GM12864 (cell line): ENCODE data around the gene FADD.

ENCODE experiments used
- DNase-seq: peaks from one replicate; pipeline ENCODE4 v3.0.0-alpha.2; 2011; ENCODE audit warnings: low read depth
- H3K4me3 ChIP-seq: 2 replicates; pipeline ENCODE4 v1.5.1; 2011; ENCODE audit warnings: mild to moderate bottlenecking, low read depth, low read length, control low read depth
- TF ChIP-seq, protein P1 (sequence below): IDR thresholded peaks from 2 replicates; pipeline ENCODE4 v1.5.1; 2011; ENCODE audit warnings: low read depth, mild to moderate bottlenecking, moderate library complexity, low read length, control low read depth, inconsistent platforms; ENCODE audit errors: missing control alignments

FADD gene

DNA sequence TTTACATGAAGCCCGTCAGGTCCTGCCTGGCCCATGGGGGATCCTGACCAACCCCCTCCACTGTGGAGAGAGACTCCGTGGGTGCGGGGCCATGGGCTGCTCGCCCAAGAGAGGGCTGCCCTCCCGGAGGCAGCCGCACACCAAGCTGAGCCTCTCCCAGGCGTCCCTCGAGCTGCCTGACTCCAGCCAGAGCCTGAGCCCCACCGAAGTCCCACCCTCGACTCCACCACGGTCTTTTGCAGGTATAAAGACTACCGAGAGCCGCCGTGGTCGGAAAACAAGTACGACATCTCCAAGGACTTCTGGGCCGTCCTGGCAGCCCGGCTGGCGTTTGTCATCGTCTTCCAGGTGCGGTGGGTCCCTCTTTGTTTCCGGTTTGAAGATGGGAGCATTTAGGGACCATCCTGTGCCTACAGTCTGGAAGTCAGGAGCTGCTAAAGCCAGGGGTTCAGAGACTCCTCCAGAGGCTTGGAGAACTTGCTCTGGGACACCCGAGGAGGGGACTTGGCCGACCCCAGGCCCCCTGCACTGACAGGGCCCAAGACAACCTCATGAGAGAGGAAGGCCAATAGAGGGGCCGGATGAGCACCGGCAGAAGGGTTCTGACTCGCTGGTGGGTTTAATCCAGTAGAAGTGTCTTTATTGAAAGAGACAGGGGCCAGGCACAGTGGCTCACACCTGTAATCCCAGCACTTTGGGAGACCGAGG, 17.6 kb upstream of the FADD start:
- TF ChIP-seq, protein P1, sequence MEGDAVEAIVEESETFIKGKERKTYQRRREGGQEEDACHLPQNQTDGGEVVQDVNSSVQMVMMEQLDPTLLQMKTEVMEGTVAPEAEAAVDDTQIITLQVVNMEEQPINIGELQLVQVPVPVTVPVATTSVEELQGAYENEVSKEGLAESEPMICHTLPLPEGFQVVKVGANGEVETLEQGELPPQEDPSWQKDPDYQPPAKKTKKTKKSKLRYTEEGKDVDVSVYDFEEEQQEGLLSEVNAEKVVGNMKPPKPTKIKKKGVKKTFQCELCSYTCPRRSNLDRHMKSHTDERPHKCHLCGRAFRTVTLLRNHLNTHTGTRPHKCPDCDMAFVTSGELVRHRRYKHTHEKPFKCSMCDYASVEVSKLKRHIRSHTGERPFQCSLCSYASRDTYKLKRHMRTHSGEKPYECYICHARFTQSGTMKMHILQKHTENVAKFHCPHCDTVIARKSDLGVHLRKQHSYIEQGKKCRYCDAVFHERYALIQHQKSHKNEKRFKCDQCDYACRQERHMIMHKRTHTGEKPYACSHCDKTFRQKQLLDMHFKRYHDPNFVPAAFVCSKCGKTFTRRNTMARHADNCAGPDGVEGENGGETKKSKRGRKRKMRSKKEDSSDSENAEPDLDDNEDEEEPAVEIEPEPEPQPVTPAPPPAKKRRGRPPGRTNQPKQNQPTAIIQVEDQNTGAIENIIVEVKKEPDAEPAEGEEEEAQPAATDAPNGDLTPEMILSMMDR: no peak
- DNase-seq: no peak
- H3K4me3 ChIP-seq: no peak overlapping the region

DNA sequence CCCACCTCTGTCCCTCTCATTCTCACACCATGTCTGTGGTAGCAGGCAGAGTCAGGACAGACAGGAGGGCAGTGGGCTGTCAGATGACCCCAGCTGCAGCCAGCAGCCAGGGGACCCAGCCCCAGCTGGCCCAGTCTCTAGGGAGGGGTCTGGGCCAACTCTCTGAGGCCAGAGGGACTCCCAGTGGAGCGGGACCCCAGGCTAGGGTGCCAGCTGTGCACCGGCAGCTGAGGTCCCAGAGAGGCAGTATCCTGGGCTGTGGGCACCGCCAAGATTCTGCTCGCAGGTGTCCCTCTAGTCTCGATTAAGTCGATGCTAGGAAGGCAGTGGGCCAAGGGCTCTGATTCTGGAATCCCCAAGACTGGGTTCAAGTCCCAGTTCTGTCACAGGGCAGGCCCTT, 16.7 kb upstream of the FADD start:
- DNase-seq: no peak
- no peak overlapping the region for H3K4me3 ChIP-seq
- TF ChIP-seq, protein P1: no peak

DNA sequence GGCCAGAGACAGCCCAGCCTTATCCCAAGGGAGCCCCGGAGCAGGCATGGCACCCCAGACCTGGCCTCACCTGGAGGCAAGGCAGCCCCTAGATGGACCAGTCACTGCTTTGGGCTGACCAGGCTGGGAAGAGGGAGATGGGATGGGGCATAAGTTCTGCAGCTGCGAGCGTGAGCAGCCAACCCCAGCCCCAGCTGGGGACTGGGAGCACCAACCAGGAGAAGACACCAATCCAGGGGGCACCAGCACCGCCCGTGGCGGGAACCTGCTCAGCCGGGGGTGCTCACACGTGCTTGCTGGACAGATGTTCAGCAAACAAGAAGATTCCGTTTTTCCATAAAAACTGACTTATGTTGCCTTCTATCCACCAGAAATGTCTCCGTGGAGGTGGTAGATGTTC, 16.2 kb upstream of the FADD start:
- H3K4me3 ChIP-seq: no peak overlapping the region
- TF ChIP-seq, protein P1: no peak
- DNase-seq: no peak

DNA sequence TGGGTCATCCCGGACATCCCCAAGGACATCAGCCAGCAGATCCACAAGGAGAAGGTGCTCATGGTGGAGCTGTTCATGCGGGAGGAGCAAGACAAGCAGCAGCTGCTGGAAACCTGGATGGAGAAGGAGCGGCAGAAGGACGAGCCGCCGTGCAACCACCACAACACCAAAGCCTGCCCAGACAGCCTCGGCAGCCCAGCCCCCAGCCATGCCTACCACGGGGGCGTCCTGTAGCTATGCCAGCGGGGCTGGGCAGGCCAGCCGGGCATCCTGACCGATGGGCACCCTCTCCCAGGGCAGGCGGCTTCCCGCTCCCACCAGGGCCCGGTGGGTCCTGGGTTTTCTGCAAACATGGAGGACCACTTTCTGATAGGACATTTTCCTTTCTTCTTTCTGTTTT, 15.3 kb upstream of the FADD start:
- H3K4me3 ChIP-seq: no peak overlapping the region
- TF ChIP-seq, protein P1: no peak
- no peak for DNase-seq

DNA sequence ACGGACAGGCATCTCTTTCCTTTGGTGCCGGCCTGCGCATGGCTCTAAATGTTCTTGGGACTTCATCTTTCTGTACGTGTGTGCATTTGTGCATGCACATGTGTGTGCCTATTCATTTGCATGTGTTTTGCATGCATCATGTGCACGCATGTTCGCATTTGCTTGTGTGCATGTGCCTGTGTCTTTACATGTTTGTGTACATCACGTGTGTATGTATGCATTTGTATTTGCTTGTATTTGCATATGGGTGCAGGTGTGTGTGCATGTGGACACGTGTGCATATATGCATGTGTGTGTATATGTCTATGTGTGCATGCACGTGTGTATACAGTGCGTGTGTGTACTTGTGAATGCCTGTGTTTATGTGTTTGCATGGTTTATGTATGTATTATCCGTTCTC, 13.5 kb upstream of the FADD start:
- no peak for DNase-seq
- H3K4me3 ChIP-seq: no peak overlapping the region
- TF ChIP-seq, protein P1: no peak

DNA sequence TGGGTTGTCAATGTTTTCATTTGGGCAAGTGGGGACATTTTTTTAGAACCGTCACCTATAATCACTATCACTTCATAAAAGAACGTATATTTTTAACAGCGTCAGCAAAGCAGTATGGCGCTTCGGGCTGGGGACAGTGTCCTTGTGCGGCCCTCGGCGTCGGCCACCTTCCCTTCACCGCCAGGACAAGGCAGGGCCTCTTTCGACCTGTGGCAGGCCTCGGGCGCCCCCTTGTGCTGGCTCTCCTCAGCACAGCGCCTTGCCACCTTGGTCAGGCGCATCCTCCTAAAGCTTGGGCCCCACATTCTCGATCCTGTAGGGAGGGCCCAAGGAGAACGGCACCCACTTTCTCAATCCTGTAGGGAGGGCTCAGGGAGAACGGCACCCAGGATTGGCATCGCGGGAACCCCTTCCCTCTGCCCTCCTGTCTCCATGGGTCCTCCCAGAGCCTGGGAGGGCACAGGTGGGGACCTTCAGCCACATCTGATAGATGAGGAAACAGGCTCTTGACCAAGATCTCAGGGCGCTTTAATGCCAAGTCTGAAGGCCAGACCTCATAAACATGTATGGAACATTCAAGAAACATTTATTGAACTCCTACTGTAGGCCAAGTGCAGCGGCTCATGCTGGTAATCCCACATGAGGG, 11.5 kb upstream of the FADD start:
- TF ChIP-seq, protein P1: peak; percentile 58
- DNase-seq: no peak
- no peak overlapping the region for H3K4me3 ChIP-seq
